Body of pancreas (tissue), 4 donors: ENCODE measurements around the gene ZC3H18. TPM values are rescaled to one million over a fixed set of nuclear protein-coding genes. Genes with fewer than 3 reads are reported as not detected.

Experiments
- ATAC-seq: fragments of 150-250 bp; one replicate; pipeline ENCODE4 v1.9.1; 2016
- DNase-seq, 4 donors: peaks; one replicate each; pipeline ENCODE4 v3.0.0-alpha.2; 2019
- H3K27ac ChIP-seq, 4 donors: fragments of 200-600 bp; sonication (generic); 1 replicate in 3 of 4; 2 replicates in 1 of 4; pipeline versions ENCODE4 v1.5.1 to v1.6.1; 2016 to 2019; ENCODE audit warnings: mild to moderate bottlenecking in 1 of 4, mixed read lengths in 1 of 4, moderate library complexity in 1 of 4
- H3K27me3 ChIP-seq, 2 donors: fragments of 200-600 bp; sonication (generic); one replicate each; pipeline ENCODE4 v1.6.0; 2016; ENCODE audit warnings: mild to moderate bottlenecking in 1 of 2
- H3K36me3 ChIP-seq, 2 donors: fragments of 200-600 bp; sonication (generic); replicated peaks in 1 of 2; 2 replicates each; pipeline ENCODE4 v1.5.1; 2016; ENCODE audit warnings: low read depth in 2 of 2; ENCODE audit not compliant: insufficient read depth in 1 of 2
- H3K4me1 ChIP-seq: fragments of 200-600 bp; sonication (generic); one replicate; pipeline ENCODE4 v1.6.0; 2016
- H3K4me3 ChIP-seq, 2 donors: fragments of 200-600 bp; sonication (generic); 1 replicate in 1 of 2; 2 replicates in 1 of 2; pipeline ENCODE4 v1.5.1; 2016 to 2019
- H3K9me3 ChIP-seq, 3 donors: fragments of 200-600 bp; sonication (generic); 1 replicate in 2 of 3; 2 replicates in 1 of 3; pipeline ENCODE4 v1.5.1; 2016
- POLR2A ChIP-seq, 3 donors: fragments of 450-650 bp; IDR thresholded peaks; one replicate each; pipeline ENCODE4 v1.6.1; 2016; ENCODE audit warnings: antibody characterized with exemption in 3 of 3, mild to moderate bottlenecking in 2 of 3
- WGBS, 2 donors: methylation state at CpG; one replicate each; pipeline ENCODE4 v1.1.5; 2017; 5-methylcytosine and 5-hydroxymethylcytosine counted together
- intact Hi-C: fragments of 100-400 bp; cut with DNase I; formaldehyde crosslinking; loops from one replicate; pipeline ENCODE4 v1.15.1; 2023
- total RNA-seq, 2 donors: library from RNA; depleted of rRNA; stranded (reverse); fragments of >200 nt; gene quantifications; one replicate each; pipeline ENCODE4 v1.1.0, GENCODE V29; 2016
- TF ChIP-seq, protein P1 (sequence below), 7 experiments: fragments of 450-650 bp in 4 of 7; fragments of 200-600 bp in 3 of 7; sonication (generic) in 3 of 7; IDR thresholded peaks; one replicate each; pipeline ENCODE4 v1.5.1; 2016 to 2019; ENCODE audit warnings: antibody characterized with exemption in 7 of 7

The ZC3H18 gene
- total RNA-seq, 2 donors from 2014 or later = 11.7 to 22.4 TPM

DNA sequence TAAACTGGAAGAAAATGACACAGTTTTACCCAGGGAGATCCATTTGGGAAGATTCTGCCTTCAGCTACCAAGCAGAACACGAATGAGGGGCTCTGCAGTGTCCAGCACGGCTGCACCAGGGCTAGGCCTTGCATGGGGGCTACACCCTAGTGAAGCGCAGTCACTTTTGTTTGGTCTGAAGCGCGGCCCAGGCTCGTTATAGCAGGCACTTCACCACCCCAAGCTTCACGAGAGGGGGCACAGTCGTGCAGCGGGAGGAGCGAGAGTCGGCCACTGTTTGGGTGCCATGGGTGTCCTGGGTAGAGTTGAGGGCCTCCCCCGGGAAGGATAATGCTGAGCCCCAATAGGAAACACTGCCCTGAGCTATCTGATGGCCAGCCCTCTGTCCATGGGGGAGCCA, 46.5 kb downstream of the ZC3H18 start:
- 50 to 66% methylated on average over 10 to 12 of the region's 12 CpGs for WGBS, 2 donors
- Histone ChIP-seq H3K27ac (peak overlapping the region; percentile 69 to 79 (median 76)), H3K9me3 (no peaks in the 10 kb centered on the region), H3K4me3 (no peak overlapping the region), H3K27me3 (no peaks in the 10 kb centered on the region), H3K4me1 (peaks cover 61% of the 10 kb centered on the region), H3K36me3 (peaks cover 0 to under 1% of the 10 kb centered on the region in 2 donors)
- no peak for ATAC-seq
- no peak for TF ChIP-seq POLR2A (IDR thresholded peaks at IDR 0.05)
- TF ChIP-seq, protein P1, sequence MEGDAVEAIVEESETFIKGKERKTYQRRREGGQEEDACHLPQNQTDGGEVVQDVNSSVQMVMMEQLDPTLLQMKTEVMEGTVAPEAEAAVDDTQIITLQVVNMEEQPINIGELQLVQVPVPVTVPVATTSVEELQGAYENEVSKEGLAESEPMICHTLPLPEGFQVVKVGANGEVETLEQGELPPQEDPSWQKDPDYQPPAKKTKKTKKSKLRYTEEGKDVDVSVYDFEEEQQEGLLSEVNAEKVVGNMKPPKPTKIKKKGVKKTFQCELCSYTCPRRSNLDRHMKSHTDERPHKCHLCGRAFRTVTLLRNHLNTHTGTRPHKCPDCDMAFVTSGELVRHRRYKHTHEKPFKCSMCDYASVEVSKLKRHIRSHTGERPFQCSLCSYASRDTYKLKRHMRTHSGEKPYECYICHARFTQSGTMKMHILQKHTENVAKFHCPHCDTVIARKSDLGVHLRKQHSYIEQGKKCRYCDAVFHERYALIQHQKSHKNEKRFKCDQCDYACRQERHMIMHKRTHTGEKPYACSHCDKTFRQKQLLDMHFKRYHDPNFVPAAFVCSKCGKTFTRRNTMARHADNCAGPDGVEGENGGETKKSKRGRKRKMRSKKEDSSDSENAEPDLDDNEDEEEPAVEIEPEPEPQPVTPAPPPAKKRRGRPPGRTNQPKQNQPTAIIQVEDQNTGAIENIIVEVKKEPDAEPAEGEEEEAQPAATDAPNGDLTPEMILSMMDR (IDR thresholded peaks at IDR 0.05) = no peak
- intact Hi-C loops = loop anchor here (10.0 kb wide), 1 partner anchor 68 kb away; the partner anchor contains the start of gene SNAI3
- no peak for DNase-seq

GRCh38 chr16:88617268-88618031, 47.2 kb downstream of the ZC3H18 start:
- WGBS, 2 donors = 77 to 80% methylated on average over 14 to 20 of the region's 20 CpGs
- ATAC-seq (no peak), DNase-seq (no peak)
- Histone ChIP-seq H3K27ac (peak overlapping the region; percentile 69 to 79 (median 76)), H3K9me3 (no peaks in the 10 kb centered on the region), H3K4me1 (peaks cover 61% of the 10 kb centered on the region), H3K4me3 (no peak overlapping the region), H3K27me3 (no peaks in the 10 kb centered on the region), H3K36me3 (peaks cover 0 to 2% of the 10 kb centered on the region in 2 donors)
- intact Hi-C loops = loop anchor here (10.0 kb wide), 1 partner anchor 67 kb away; the partner anchor contains the start of gene SNAI3
- TF ChIP-seq, protein P1 (IDR thresholded peaks at IDR 0.05) = no peak
- TF ChIP-seq POLR2A (IDR thresholded peaks at IDR 0.05) = no peak

GRCh38 chr16:88618182-88618955, 48.2 kb downstream of the ZC3H18 start:
- Histone ChIP-seq H3K27me3 (no peaks in the 10 kb centered on the region), H3K4me1 (peaks cover 59% of the 10 kb centered on the region), H3K36me3 (peaks cover 3 to 8% of the 10 kb centered on the region in 2 donors), H3K9me3 (no peaks in the 10 kb centered on the region), H3K4me3 (no peak overlapping the region), H3K27ac (peak overlapping the region in 2 of 4 donors; percentile 26 to 44)
- DNase-seq (peak; percentile 45 to 65 (median 57)), ATAC-seq (no peak)
- intact Hi-C loops = loop anchor here (10.0 kb wide), 1 partner anchor 66 kb away; the partner anchor contains the start of gene SNAI3
- no peak for TF ChIP-seq POLR2A (IDR thresholded peaks at IDR 0.05)
- TF ChIP-seq, protein P1 (IDR thresholded peaks at IDR 0.05) = no peak
- WGBS, 2 donors = 55 to 57% methylated on average over 20 of the region's 20 CpGs

DNA sequence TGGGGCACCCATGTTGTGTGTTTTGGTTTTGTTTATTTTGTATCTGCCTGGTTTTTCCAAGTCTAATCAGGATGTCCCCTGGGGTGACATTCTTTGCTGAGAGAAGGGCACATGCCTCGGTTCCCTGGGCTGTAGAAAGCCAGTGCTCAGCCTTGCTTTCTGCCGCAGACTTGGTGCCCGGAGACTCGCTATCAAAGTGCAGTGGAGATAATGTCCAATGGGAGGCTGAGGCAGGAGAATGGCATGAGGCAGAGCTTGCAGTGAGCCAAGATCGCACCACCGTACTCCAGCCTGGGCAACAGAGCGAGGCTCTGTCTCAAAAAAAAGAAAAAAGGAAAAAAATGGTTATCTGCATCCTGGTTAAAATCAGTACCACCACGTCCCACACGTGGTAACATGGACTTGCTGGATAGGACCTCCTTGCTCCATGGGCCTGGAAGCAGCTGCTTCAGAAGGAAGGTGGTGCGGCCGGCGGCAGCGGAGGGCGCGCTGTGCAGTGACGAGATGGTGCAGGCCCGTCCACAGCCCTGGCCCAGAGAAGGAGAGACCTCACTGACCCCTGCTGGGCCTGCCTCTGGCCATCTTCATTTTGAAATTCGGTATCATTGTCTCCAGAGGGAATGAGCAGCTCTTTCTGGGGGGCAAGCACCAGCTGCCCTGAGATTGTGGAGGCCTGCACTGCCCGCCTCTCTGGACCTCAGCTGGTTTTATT, 48.9 kb downstream of the ZC3H18 start:
- Histone ChIP-seq H3K36me3 (peaks cover 8 to 15% of the 10 kb centered on the region in 2 donors), H3K27ac (peak overlapping the region in 2 of 4 donors; percentile 8 to 26)

More for the DNA sequence above, 48.9 kb downstream of the ZC3H18 start:
- ATAC-seq (no peak), DNase-seq (no peak)
- no peak overlapping the region for H3K4me3 ChIP-seq
- no peak for TF ChIP-seq POLR2A (IDR thresholded peaks at IDR 0.05)
- TF ChIP-seq, protein P1 (IDR thresholded peaks at IDR 0.05) = no peak
- 82 to 87% methylated on average over 16 to 19 of the region's 19 CpGs for WGBS, 2 donors
- H3K9me3 ChIP-seq = no peaks in the 10 kb centered on the region
- peaks cover 52% of the 10 kb centered on the region for H3K4me1 ChIP-seq
- intact Hi-C loops = loop anchor here (10.0 kb wide), 1 partner anchor 66 kb away; the partner anchor contains the start of gene SNAI3
- no peaks in the 10 kb centered on the region for H3K27me3 ChIP-seq
